HEK293 (cell line): Measurements from ENCODE around the gene RND1.

Source experiments
- CTCF ChIA-PET: fragments of 350-600 bp; formaldehyde crosslinking; extraction: SDS; loops from one replicate; lab custom pipeline; 2021; ENCODE audit warnings: antibody characterized with exemption; lab: Yijun Ruan, JAX
- POLR2A ChIA-PET: fragments of 300-600 bp; formaldehyde crosslinking; extraction: SDS; loops from one replicate; lab custom pipeline; 2020; ENCODE audit warnings: antibody characterized with exemption, inconsistent platforms; lab: Yijun Ruan, JAX
- H3K27ac ChIP-seq: fragments of 200-500 bp; sonication (Bioruptor generic); 2 replicates; pipeline ENCODE4 v1.5.1; 2014; ENCODE audit warnings: low read depth, low read length, control low read depth, inconsistent platforms; ENCODE audit errors: extremely low read depth
- H3K36me3 ChIP-seq, 2 experiments: fragments of 200-500 bp in 1 of 2; sonication (Bioruptor generic) in 1 of 2; 1 replicate in 1 of 2; 2 replicates in 1 of 2; pipeline ENCODE4 v1.5.1; 2014 to 2017; ENCODE audit warnings: inconsistent platforms in 2 of 2, low read length in 2 of 2; ENCODE audit not compliant: control insufficient read depth in 2 of 2, insufficient read depth in 1 of 2
- H3K4me1 ChIP-seq: fragments of 200-500 bp; sonication (Bioruptor generic); 2 replicates; pipeline ENCODE4 v1.5.1; 2014; ENCODE audit warnings: mild to moderate bottlenecking, low read length, inconsistent platforms; ENCODE audit not compliant: control insufficient read depth, insufficient read depth
- H3K4me3 ChIP-seq: 2 replicates; pipeline ENCODE4 v1.5.1; 2011; ENCODE audit warnings: low read depth, mild to moderate bottlenecking, control low read depth, low read length, moderate library complexity
- H3K9me3 ChIP-seq: fragments of 200-500 bp; sonication (Bioruptor generic); 2 replicates; pipeline ENCODE4 v1.5.1; 2014; ENCODE audit warnings: low read depth, low read length, inconsistent platforms; ENCODE audit not compliant: control insufficient read depth, insufficient read depth
- HIC1 ChIP-seq: fragments of 450-650 bp; formaldehyde crosslinking; IDR thresholded peaks from 2 replicates; pipeline ENCODE4 v1.5.1; 2016; ENCODE audit warnings: missing biosample characterization, missing genetic modification characterization
- MEIS1 ChIP-seq: sonication (generic); formaldehyde crosslinking; IDR thresholded peaks from 2 replicates; pipeline ENCODE4 v1.8.1; 2022; ENCODE audit warnings: missing genetic modification reagents, mild to moderate bottlenecking, borderline replicate concordance
- RBAK ChIP-seq: fragments of 450-650 bp; formaldehyde crosslinking; IDR thresholded peaks from 2 replicates; pipeline ENCODE4 v1.5.1; 2016; ENCODE audit warnings: missing biosample characterization, missing genetic modification characterization
- REPIN1 ChIP-seq: fragments of 450-650 bp; formaldehyde crosslinking; IDR thresholded peaks from 2 replicates; pipeline ENCODE4 v1.5.1; 2017; ENCODE audit warnings: missing biosample characterization, missing genetic modification characterization, low read depth
- TSHZ1 ChIP-seq: fragments of 450-650 bp; formaldehyde crosslinking; IDR thresholded peaks from 2 replicates; pipeline ENCODE4 v1.5.1; 2016; ENCODE audit warnings: missing biosample characterization, missing genetic modification characterization, borderline replicate concordance
- ZNF19 ChIP-seq: fragments of 450-650 bp; formaldehyde crosslinking; IDR thresholded peaks from 2 replicates; pipeline ENCODE4; 2016; ENCODE audit warnings: missing biosample characterization, missing genetic modification characterization, low read depth
- ZNF23 ChIP-seq: fragments of 450-650 bp; formaldehyde crosslinking; IDR thresholded peaks from 2 replicates; pipeline ENCODE4 v1.5.1; 2016; ENCODE audit warnings: missing biosample characterization, missing genetic modification characterization, borderline replicate concordance
- ZNF280D ChIP-seq: fragments of 450-650 bp; formaldehyde crosslinking; IDR thresholded peaks from 2 replicates; pipeline ENCODE4 v1.5.1; 2016; ENCODE audit warnings: missing biosample characterization, missing genetic modification characterization
- ZNF324 ChIP-seq: fragments of 450-650 bp; formaldehyde crosslinking; IDR thresholded peaks from 2 replicates; pipeline ENCODE4 v1.5.1; 2016; ENCODE audit warnings: missing biosample characterization, missing genetic modification characterization
- ZNF37A ChIP-seq: fragments of 450-650 bp; IDR thresholded peaks from 2 replicates; pipeline ENCODE4 v1.5.1; 2018; ENCODE audit warnings: missing biosample characterization, missing genetic modification characterization
- ZNF473 ChIP-seq: fragments of 450-650 bp; formaldehyde crosslinking; IDR thresholded peaks from 2 replicates; pipeline ENCODE4 v1.5.1; 2017; ENCODE audit warnings: missing biosample characterization, missing genetic modification characterization
- ZNF792 ChIP-seq: fragments of 450-650 bp; formaldehyde crosslinking; IDR thresholded peaks from 2 replicates; pipeline ENCODE4 v1.5.1; 2016; ENCODE audit warnings: missing biosample characterization, missing genetic modification characterization
- ZNF837 ChIP-seq: fragments of 450-650 bp; formaldehyde crosslinking; IDR thresholded peaks from 2 replicates; pipeline ENCODE4 v1.5.1; 2016; ENCODE audit warnings: missing biosample characterization, missing genetic modification characterization

RND1 gene

GRCh38 chr12:48859607-48860006 lies 6.1 kb downstream of the RND1 start (continued):
- no peak for TF ChIP-seq REPIN1 (tag by site-specific recombination)
- TF ChIP-seq ZNF837: no peak
- no peak for TF ChIP-seq ZNF473 (tag by site-specific recombination)
- TF ChIP-seq, all 188 proteins: peak for 0

- Histone ChIP-seq H3K36me3 (peaks cover 0 to 31% of the 10 kb centered on the region in 2 experiments; a peak in 2 of 3 replicates), H3K9me3 (no peaks in the 10 kb centered on the region), H3K4me3 (no peak overlapping the region), H3K27ac (no peak overlapping the region), H3K4me1 (no peaks in the 10 kb centered on the region)
- no peak for TF ChIP-seq RBAK (tag by site-specific recombination)
- no peak for TF ChIP-seq ZNF792 (tag by site-specific recombination)
- no peak for TF ChIP-seq ZNF23 (tag by site-specific recombination)
- no peak for TF ChIP-seq ZNF19 (tag by site-specific recombination)
- no peak for TF ChIP-seq HIC1 (tag by site-specific recombination)
- TF ChIP-seq TSHZ1 (tag by site-specific recombination): no peak
- TF ChIP-seq ZNF280D (tag by site-specific recombination): no peak
- TF ChIP-seq ZNF324 (tag by site-specific recombination): no peak
- no peak for TF ChIP-seq MEIS1 (CRISPR knock-in tag)
- TF ChIP-seq ZNF37A (tag by site-specific recombination): no peak
- ChIA-PET CTCF (interaction anchor here (0.9 to 11.8 kb wide), 4 partner anchors 25 to 78 kb away, joined by 3 to 301 read pairs (median 3); a partner anchor contains a TSS), POLR2A (interaction anchor here (0.7 to 2.7 kb wide), 3 partner anchors 8 to 163 kb away, joined by 4 to 16 read pairs (median 4); partner anchors contain the start of gene RND1)
Measured at GRCh38 chr12:48858043-48858442, 7.6 kb downstream of the RND1 start.
